HEK293 (cell line): Measurements from ENCODE around the gene SAPCD1.

Experiments
- BCL11A ChIP-seq: fragments of 450-650 bp; formaldehyde crosslinking; IDR thresholded peaks from 2 replicates; pipeline ENCODE4 v1.5.1; 2016; ENCODE audit warnings: low read depth, missing biosample characterization, missing genetic modification characterization
- BCL11B ChIP-seq: fragments of 450-650 bp; formaldehyde crosslinking; IDR thresholded peaks from 2 replicates; pipeline ENCODE4 v1.5.1; 2016; ENCODE audit warnings: low read depth, missing biosample characterization, missing genetic modification characterization
- HOXD13 ChIP-seq: sonication (generic); formaldehyde crosslinking; IDR thresholded peaks from 2 replicates; pipeline ENCODE4 v1.8.0; 2022; ENCODE audit warnings: missing genetic modification reagents, borderline replicate concordance
- KLF8 ChIP-seq: fragments of 450-650 bp; formaldehyde crosslinking; IDR thresholded peaks from 2 replicates; pipeline ENCODE4 v1.5.1; 2016; ENCODE audit warnings: missing biosample characterization, missing genetic modification characterization
- MZF1 ChIP-seq: fragments of 450-650 bp; formaldehyde crosslinking; IDR thresholded peaks from 2 replicates; pipeline ENCODE4 v1.5.1; 2017; ENCODE audit warnings: missing biosample characterization, missing genetic modification characterization, borderline replicate concordance
- OVOL3 ChIP-seq: fragments of 450-650 bp; formaldehyde crosslinking; IDR thresholded peaks from 2 replicates; pipeline ENCODE4 v1.5.1; 2016; ENCODE audit warnings: missing biosample characterization, missing genetic modification characterization
- PRDM2 ChIP-seq: fragments of 450-650 bp; formaldehyde crosslinking; IDR thresholded peaks from 2 replicates; pipeline ENCODE4 v1.5.1; 2016; ENCODE audit warnings: missing biosample characterization, missing genetic modification characterization, borderline replicate concordance
- SCRT1 ChIP-seq: fragments of 450-650 bp; formaldehyde crosslinking; IDR thresholded peaks from 2 replicates; pipeline ENCODE4 v1.5.1; 2016; ENCODE audit warnings: missing biosample characterization, missing genetic modification characterization, borderline replicate concordance
- TRIM28 ChIP-seq: IDR thresholded peaks from 2 replicates; pipeline ENCODE4 v1.6.1; 2011; ENCODE audit warnings: low read length, control low read depth, borderline replicate concordance
- ZBTB26 ChIP-seq: fragments of 450-650 bp; formaldehyde crosslinking; optimal IDR thresholded peaks from 2 replicates; pipeline ENCODE3; 2016; ENCODE audit warnings: missing biosample characterization, mild to moderate bottlenecking, missing genetic modification characterization
- ZBTB49 ChIP-seq: fragments of 450-650 bp; formaldehyde crosslinking; IDR thresholded peaks from 2 replicates; pipeline ENCODE4 v1.5.1; 2016; ENCODE audit warnings: missing biosample characterization, missing genetic modification characterization, low read depth
- ZBTB8A ChIP-seq: fragments of 450-650 bp; formaldehyde crosslinking; IDR thresholded peaks from 2 replicates; pipeline ENCODE4 v1.5.1; 2016; ENCODE audit warnings: missing biosample characterization, missing genetic modification characterization
- ZFP41 ChIP-seq: fragments of 450-650 bp; formaldehyde crosslinking; IDR thresholded peaks from 2 replicates; pipeline ENCODE4 v1.5.1; 2016; ENCODE audit warnings: missing biosample characterization, missing genetic modification characterization, borderline replicate concordance
- ZNF157 ChIP-seq: fragments of 450-650 bp; formaldehyde crosslinking; IDR thresholded peaks from 2 replicates; pipeline ENCODE4 v1.5.1; 2016; ENCODE audit warnings: missing biosample characterization, missing genetic modification characterization
- ZNF214 ChIP-seq: fragments of 450-650 bp; formaldehyde crosslinking; IDR thresholded peaks from 2 replicates; pipeline ENCODE4 v1.5.1; 2017; ENCODE audit warnings: missing biosample characterization, mild to moderate bottlenecking, missing genetic modification characterization, borderline replicate concordance
- ZNF239 ChIP-seq: fragments of 450-650 bp; formaldehyde crosslinking; IDR thresholded peaks from 2 replicates; pipeline ENCODE4 v1.5.1; 2016; ENCODE audit warnings: missing biosample characterization, missing genetic modification characterization
- ZNF274 ChIP-seq, 2 experiments: fragments of 200-500 bp in 1 of 2; fragments of 450-650 bp in 1 of 2; sonication (Bioruptor generic) in 1 of 2; formaldehyde crosslinking in 1 of 2; IDR thresholded peaks; 2 replicates each; pipeline versions ENCODE4 v1.5.1 to v1.6.1; 2014 to 2016; ENCODE audit warnings: borderline replicate concordance in 1 of 2, inconsistent platforms in 1 of 2, low read length in 1 of 2, missing biosample characterization in 1 of 2, missing genetic modification characterization in 1 of 2
- ZNF302 ChIP-seq: fragments of 450-650 bp; formaldehyde crosslinking; IDR thresholded peaks from 2 replicates; pipeline ENCODE4 v1.5.1; 2016; ENCODE audit warnings: missing biosample characterization, missing genetic modification characterization, low read depth
- ZNF362 ChIP-seq: fragments of 450-650 bp; formaldehyde crosslinking; IDR thresholded peaks from 2 replicates; pipeline ENCODE4 v1.5.1; 2016; ENCODE audit warnings: missing biosample characterization, missing genetic modification characterization
- ZNF404 ChIP-seq: fragments of 450-650 bp; formaldehyde crosslinking; IDR thresholded peaks from 2 replicates; pipeline ENCODE4 v1.5.1; 2017; ENCODE audit warnings: missing biosample characterization, missing genetic modification characterization
- ZNF416 ChIP-seq: fragments of 450-650 bp; formaldehyde crosslinking; IDR thresholded peaks from 2 replicates; pipeline ENCODE4 v1.5.1; 2016; ENCODE audit warnings: missing biosample characterization, missing genetic modification characterization
- ZNF426 ChIP-seq: fragments of 450-650 bp; formaldehyde crosslinking; IDR thresholded peaks from 2 replicates; pipeline ENCODE4 v1.5.1; 2017; ENCODE audit warnings: missing biosample characterization, missing genetic modification characterization, mild to moderate bottlenecking, inconsistent platforms, moderate library complexity
- ZNF521 ChIP-seq: fragments of 450-650 bp; formaldehyde crosslinking; IDR thresholded peaks from 2 replicates; pipeline ENCODE4 v1.5.1; 2017; ENCODE audit warnings: missing biosample characterization, mild to moderate bottlenecking, missing genetic modification characterization
- ZNF561 ChIP-seq: fragments of 450-650 bp; IDR thresholded peaks from 2 replicates; pipeline ENCODE4 v1.5.1; 2018; ENCODE audit warnings: missing biosample characterization, missing genetic modification characterization, borderline replicate concordance
- ZNF571 ChIP-seq: fragments of 450-650 bp; formaldehyde crosslinking; IDR thresholded peaks from 2 replicates; pipeline ENCODE4 v1.5.0; 2017; ENCODE audit warnings: missing biosample characterization, missing genetic modification characterization
- ZNF596 ChIP-seq: fragments of 450-650 bp; IDR thresholded peaks from 2 replicates; pipeline ENCODE4 v1.5.0; 2018; ENCODE audit warnings: missing biosample characterization, mild to moderate bottlenecking, missing genetic modification characterization, moderate library complexity
- ZNF621 ChIP-seq: fragments of 450-650 bp; formaldehyde crosslinking; IDR thresholded peaks from 2 replicates; pipeline ENCODE4 v1.5.1; 2017; ENCODE audit warnings: missing biosample characterization, missing genetic modification characterization
- ZNF785 ChIP-seq: fragments of 450-650 bp; formaldehyde crosslinking; IDR thresholded peaks from 2 replicates; pipeline ENCODE4 v1.5.1; 2016; ENCODE audit warnings: missing biosample characterization, missing genetic modification characterization
- ZXDB ChIP-seq: fragments of 450-650 bp; formaldehyde crosslinking; IDR thresholded peaks from 2 replicates; pipeline ENCODE4 v1.5.1; 2016; ENCODE audit warnings: missing biosample characterization, missing genetic modification characterization

The SAPCD1 gene

GRCh38 chr6:31729979-31730630 is 32.4 kb upstream of the SAPCD1 start (continued):
- TF ChIP-seq PRDM2 (tag by site-specific recombination) = no peak
- TF ChIP-seq SCRT1 (tag by site-specific recombination) = no peak
- TF ChIP-seq HOXD13 (CRISPR knock-in tag) = no peak
- TF ChIP-seq ZNF274 (IDR thresholded peaks at IDR 0.05; ENCODE audit: low read length) = no peak
- no peak for TF ChIP-seq ZNF274 (tag by site-specific recombination; IDR thresholded peaks at IDR 0.05; ENCODE audit: borderline replicate concordance)
- peak; percentile 50; the same call in 1 of the 2 replicates for TF ChIP-seq ZBTB8A (tag by site-specific recombination)
- TF ChIP-seq ZNF362 = no peak
- TF ChIP-seq ZNF416 (tag by site-specific recombination) = no peak
- no peak for TF ChIP-seq ZXDB
- no peak for TF ChIP-seq ZNF571 (tag by site-specific recombination)
- no peak for TF ChIP-seq ZFP41 (tag by site-specific recombination)
- no peak for TF ChIP-seq MZF1 (tag by site-specific recombination)
- no peak for TF ChIP-seq ZNF521 (tag by site-specific recombination)
- TF ChIP-seq BCL11A (tag by site-specific recombination) = no peak
- no peak for TF ChIP-seq ZNF785 (tag by site-specific recombination)
- TF ChIP-seq ZNF426 (tag by site-specific recombination) = no peak
- TF ChIP-seq OVOL3 (tag by site-specific recombination) = no peak
- TF ChIP-seq ZNF621 (tag by site-specific recombination) = no peak
- no peak for TF ChIP-seq ZNF404 (tag by site-specific recombination)
- no peak for TF ChIP-seq ZNF596 (tag by site-specific recombination)
- TF ChIP-seq ZNF214 = no peak
- no peak for TF ChIP-seq ZNF302 (tag by site-specific recombination)
- no peak for TF ChIP-seq ZNF239 (tag by site-specific recombination)
- TF ChIP-seq ZNF157 (tag by site-specific recombination) = no peak
- TF ChIP-seq TRIM28 = no peak
- TF ChIP-seq ZNF561 (tag by site-specific recombination) = no peak
- no peak for TF ChIP-seq ZBTB49 (tag by site-specific recombination)
- TF ChIP-seq KLF8 (tag by site-specific recombination) = peak; percentile 95
- 0 out of 2 replicates have a peak, but pooled peaks have one; percentile 27 for TF ChIP-seq BCL11B (tag by site-specific recombination)
- peak; percentile 58 for TF ChIP-seq ZBTB26
